ENCODE data around the gene MCEMP1.

The MCEMP1 gene

GRCh38 chr19:7718668-7719067 lies 41.8 kb downstream of the MCEMP1 start:
- DNase-seq (ENCODE audit: extremely low read depth in 1 of 2, low read depth in 1 of 2) = no peak

- no peak for DNase-seq (ENCODE audit: extremely low read depth in 1 of 2, low read depth in 1 of 2)
Measured at GRCh38 chr19:7720351-7720750, 43.5 kb downstream of the MCEMP1 start.

- no peak for DNase-seq (ENCODE audit: extremely low read depth in 1 of 2, low read depth in 1 of 2)
Measured at GRCh38 chr19:7722231-7722651, 45.4 kb downstream of the MCEMP1 start.

GRCh38 chr19:7725791-7726190 lies 48.9 kb downstream of the MCEMP1 start:
- no peak for DNase-seq (ENCODE audit: extremely low read depth in 1 of 2, low read depth in 1 of 2)

GRCh38 chr19:7729211-7729610 lies 52.3 kb downstream of the MCEMP1 start:
- no peak for DNase-seq (ENCODE audit: extremely low read depth in 1 of 2, low read depth in 1 of 2)

Measured in stimulated activated CD8-positive, alpha-beta memory T cell treated with anti-CD3 and anti-CD28 coated beads, Interleukin-7, amount 100 ng/mL, for 48 hours (primary cell).